Glutamatergic neuron (in vitro differentiated cells): ENCODE measurements around the gene NUDT22. TPM values are rescaled to one million over a fixed set of nuclear protein-coding genes. Genes with fewer than 3 reads are reported as not detected.

Experiments
- DNase-seq: peaks from one replicate; pipeline ENCODE4 v3.0.0; 2022
- H3K27ac Mint-ChIP-seq: one replicate; pipeline ENCODE4 v1.8.0; 2020; ENCODE audit warnings: mild to moderate bottlenecking, mixed read lengths, inconsistent platforms; ENCODE audit not compliant: unreplicated experiment
- H3K27me3 Mint-ChIP-seq: one replicate; pipeline ENCODE4 v1.8.0; 2020; ENCODE audit warnings: mild to moderate bottlenecking, moderate library complexity, mixed read lengths, inconsistent platforms; ENCODE audit not compliant: unreplicated experiment
- H3K36me3 Mint-ChIP-seq: one replicate; pipeline ENCODE4 v1.8.0; 2020; ENCODE audit warnings: mild to moderate bottlenecking, mixed read lengths, inconsistent platforms; ENCODE audit not compliant: unreplicated experiment
- H3K4me1 Mint-ChIP-seq: one replicate; pipeline ENCODE4 v1.8.0; 2020; ENCODE audit warnings: mild to moderate bottlenecking, low read depth, mixed read lengths, inconsistent platforms; ENCODE audit not compliant: unreplicated experiment
- H3K4me3 Mint-ChIP-seq: one replicate; pipeline ENCODE4 v1.8.0; 2020; ENCODE audit warnings: mild to moderate bottlenecking, mixed read lengths, inconsistent platforms; ENCODE audit not compliant: unreplicated experiment
- H3K9me3 Mint-ChIP-seq: one replicate; pipeline ENCODE4 v1.8.0; 2020; ENCODE audit warnings: mild to moderate bottlenecking, moderate library complexity, mixed read lengths, inconsistent platforms; ENCODE audit not compliant: unreplicated experiment
- total RNA-seq: library from RNA; stranded (reverse); fragmentation: NEBNext Ultra II Directional; extraction: Animal tissue kit (Norgen Biotek cat#: 25700); gene quantifications from one replicate; pipeline ENCODE4 v1.2.1, GENCODE V29; 2021; ENCODE audit not compliant: unreplicated experiment
- TF ChIP-seq, protein P1 (sequence below): fragments of 200-600 bp; sonication (generic); IDR thresholded peaks from one replicate; pipeline ENCODE4 v1.5.0; 2021; ENCODE audit not compliant: partially characterized antibody, unreplicated experiment

Gene NUDT22
- total RNA-seq, 1 donor from 2014 or later = 37.0 TPM

DNA sequence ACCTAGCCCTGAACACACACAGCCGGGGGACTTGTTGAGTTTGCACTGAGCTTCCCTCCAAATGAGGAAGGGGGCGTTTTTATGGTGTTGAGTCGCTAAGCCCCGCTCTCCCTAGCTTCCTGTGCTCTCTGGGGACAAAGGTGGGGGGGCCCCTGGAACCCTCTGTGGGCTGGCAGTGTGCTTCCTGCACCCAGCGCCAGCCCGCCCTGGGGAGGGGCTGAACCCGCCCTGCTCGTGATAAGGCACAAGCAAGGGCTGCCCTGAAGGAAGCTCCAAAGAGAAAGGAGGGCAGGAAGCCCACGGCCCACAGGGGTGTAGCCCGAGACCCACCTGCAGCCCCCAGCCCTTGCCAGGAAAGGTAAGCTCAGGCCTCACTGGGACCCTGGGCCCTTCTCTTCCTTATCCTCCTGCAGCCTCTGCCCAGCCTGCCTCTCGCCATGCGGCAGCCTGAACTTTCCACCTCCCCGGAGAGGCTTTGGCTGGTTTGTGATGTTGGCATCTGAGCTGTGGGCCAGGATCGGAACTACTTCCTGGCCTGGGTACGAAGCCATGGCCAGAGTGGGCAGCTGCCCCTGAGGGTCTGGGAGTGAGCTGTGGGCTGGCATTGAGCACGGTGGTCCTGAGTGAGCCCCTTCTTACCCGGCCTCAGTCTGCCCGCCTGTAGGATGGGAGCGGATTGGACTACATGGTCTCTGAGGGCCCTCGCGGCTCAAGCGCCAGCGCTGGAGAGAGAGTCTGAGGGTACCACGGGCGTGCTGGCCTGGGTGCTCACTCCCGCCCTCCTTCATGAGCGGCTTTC, 19.4 kb upstream of the NUDT22 start, which contains the start of gene FERMT3:
Gene FERMT3, plus strand, starts transcription at position 265 of the 799 bp plus-strand sequence. CDS start 644 bp downstream, outside the sequence.
- Mint-ChIP-seq H3K36me3 (no peaks in the 10 kb centered on the region), H3K27ac (peak within 1 kb of the TSS; percentile 59), H3K27me3 (peaks cover 5% of the 10 kb centered on the region), H3K4me1 (peaks cover 10% of the 10 kb centered on the region), H3K9me3 (peaks cover 5% of the 10 kb centered on the region), H3K4me3 (no peak within 1 kb of the TSS)
- no peak for DNase-seq
- TF ChIP-seq, protein P1, sequence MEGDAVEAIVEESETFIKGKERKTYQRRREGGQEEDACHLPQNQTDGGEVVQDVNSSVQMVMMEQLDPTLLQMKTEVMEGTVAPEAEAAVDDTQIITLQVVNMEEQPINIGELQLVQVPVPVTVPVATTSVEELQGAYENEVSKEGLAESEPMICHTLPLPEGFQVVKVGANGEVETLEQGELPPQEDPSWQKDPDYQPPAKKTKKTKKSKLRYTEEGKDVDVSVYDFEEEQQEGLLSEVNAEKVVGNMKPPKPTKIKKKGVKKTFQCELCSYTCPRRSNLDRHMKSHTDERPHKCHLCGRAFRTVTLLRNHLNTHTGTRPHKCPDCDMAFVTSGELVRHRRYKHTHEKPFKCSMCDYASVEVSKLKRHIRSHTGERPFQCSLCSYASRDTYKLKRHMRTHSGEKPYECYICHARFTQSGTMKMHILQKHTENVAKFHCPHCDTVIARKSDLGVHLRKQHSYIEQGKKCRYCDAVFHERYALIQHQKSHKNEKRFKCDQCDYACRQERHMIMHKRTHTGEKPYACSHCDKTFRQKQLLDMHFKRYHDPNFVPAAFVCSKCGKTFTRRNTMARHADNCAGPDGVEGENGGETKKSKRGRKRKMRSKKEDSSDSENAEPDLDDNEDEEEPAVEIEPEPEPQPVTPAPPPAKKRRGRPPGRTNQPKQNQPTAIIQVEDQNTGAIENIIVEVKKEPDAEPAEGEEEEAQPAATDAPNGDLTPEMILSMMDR = no peak

DNA sequence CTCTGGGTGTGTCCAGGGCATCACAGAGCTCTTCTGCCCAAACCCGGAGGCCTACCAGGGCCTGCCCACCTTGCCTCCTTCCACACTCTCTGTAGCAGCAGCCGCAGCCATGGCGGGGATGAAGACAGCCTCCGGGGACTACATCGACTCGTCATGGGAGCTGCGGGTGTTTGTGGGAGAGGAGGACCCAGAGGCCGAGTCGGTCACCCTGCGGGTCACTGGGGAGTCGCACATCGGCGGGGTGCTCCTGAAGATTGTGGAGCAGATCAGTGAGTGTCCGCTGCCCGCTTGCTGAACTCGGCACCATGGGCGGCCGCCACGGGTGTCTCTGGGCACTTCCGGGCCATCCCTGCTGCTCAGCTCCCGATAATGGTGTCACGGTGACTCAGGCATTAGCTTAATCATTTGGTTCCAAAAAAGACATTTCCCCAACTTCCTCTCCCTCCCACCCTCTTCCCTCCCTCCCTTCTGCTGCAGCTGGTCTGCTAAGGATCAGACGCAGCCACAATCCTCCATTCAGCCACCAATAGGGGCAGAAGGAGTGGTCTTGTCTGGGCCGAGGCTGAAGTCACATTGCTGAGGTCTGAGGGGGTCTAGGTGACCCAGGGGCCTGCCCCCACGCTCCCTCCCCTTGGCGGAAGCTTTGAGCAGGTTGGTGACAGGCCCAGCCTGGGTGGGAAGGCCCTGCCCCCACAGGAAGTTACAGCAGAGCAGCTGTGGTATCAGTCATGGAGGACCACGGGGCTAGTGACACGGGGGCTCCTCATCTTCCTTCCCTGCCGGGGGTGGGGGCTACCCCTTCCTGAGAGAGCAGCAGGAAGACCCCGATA, 18.6 kb upstream of the NUDT22 start:
- no peak for DNase-seq

DNA sequence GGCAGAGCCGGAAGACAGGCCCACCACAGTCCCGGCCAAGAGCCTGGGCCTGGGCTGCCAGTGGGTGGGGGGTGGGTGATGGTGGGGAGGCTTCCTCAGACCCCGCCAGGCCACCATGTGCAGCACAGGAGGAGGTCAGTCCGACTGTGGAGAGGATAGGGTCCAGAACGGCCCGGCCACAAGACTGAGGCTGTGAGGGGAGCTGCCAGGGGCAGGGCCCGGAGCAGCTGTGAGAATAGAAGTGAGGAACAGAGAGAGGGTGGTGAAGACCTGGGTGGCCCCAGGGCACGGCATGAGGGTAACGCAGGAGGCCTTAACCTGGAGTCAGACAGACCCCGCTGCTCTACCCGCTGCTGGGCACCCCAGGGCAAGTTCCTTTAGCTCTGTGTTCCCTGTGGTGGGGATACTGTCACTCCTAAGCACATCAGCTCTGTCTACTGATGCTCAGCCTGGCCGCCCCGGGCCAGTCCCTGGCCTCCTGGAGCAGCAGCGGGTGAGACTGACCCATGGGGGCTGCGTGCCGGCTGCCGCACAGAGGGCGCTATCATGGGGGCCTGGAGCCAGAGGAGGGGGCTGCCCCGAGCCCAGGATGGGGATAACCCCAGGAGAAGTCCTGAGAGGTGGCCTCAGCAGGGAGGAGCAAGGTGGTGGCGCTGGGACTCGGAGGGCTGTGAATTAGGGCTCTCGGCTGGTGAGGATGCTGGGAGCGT, 17.8 kb upstream of the NUDT22 start:
- DNase-seq = no peak
- H3K4me3 Mint-ChIP-seq = no peak overlapping the region
- peaks cover 10% of the 10 kb centered on the region for H3K27me3 Mint-ChIP-seq
- peaks cover 9% of the 10 kb centered on the region for H3K4me1 Mint-ChIP-seq
- H3K9me3 Mint-ChIP-seq = peaks cover 5% of the 10 kb centered on the region
- TF ChIP-seq, protein P1 = no peak
- no peaks in the 10 kb centered on the region for H3K36me3 Mint-ChIP-seq
- no peak overlapping the region for H3K27ac Mint-ChIP-seq

More for the DNA sequence above, 18.6 kb upstream of the NUDT22 start:
- Mint-ChIP-seq H3K9me3 (peaks cover 5% of the 10 kb centered on the region), H3K4me1 (peaks cover 10% of the 10 kb centered on the region), H3K36me3 (no peaks in the 10 kb centered on the region), H3K4me3 (no peak overlapping the region), H3K27ac (no peak overlapping the region), H3K27me3 (peaks cover 9% of the 10 kb centered on the region)
- TF ChIP-seq, protein P1 = no peak

DNA sequence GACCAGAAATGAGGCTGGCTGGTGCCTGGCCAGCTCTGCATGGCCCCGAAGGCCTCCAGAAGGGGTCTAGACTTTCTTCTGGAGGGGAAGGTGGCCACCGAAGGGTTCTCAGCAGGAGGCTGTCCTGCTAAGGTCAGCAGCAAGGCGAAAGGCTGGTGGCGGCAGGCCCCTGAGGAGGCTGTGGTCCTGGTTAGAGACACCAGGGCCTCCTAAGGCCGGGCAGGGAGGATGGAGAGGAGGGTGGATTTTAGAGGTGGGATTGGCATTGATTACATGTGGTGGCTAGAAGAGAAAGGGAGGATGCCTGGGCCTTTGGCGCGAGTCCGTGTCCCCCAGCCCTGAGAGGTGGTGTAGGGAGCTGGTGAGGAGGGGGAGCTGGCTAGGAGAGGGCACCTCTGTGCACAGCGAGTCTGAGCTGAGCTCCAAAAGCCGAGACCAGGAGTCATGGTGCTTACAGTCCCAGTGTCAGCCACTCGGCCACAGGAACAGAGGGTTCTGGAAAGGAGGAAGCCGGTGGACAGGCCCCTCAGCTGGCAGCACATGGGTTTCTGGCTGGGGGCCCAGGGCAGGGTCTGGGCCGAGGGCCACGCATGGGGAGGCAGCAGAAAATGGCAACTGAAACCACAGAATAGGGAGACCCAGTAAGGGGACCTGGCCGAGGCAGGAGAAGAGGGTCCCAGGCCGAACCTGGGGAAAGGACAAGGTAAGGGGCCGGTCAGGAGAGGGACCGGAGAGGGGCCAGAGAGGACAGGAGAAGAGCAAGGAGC, 17.1 kb upstream of the NUDT22 start:
- peak overlapping the region; percentile 33 for H3K27ac Mint-ChIP-seq
- no peak overlapping the region for H3K4me3 Mint-ChIP-seq
- TF ChIP-seq, protein P1 = no peak
- H3K27me3 Mint-ChIP-seq = peaks cover 14% of the 10 kb centered on the region
- no peaks in the 10 kb centered on the region for H3K36me3 Mint-ChIP-seq
- H3K4me1 Mint-ChIP-seq = peaks cover 6% of the 10 kb centered on the region
- DNase-seq = no peak
- peaks cover 5% of the 10 kb centered on the region for H3K9me3 Mint-ChIP-seq
